DND-41 (cell line): ENCODE data around the gene ZBTB18.

Experiments
- EZH2 ChIP-seq: IDR thresholded peaks from 3 replicates; pipeline ENCODE4 v1.6.1; 2012; ENCODE audit warnings: borderline replicate concordance, low read depth, mild to moderate bottlenecking, moderate library complexity, low read length, inconsistent platforms; ENCODE audit not compliant: severe bottlenecking
- TF ChIP-seq, protein P1 (sequence below): IDR thresholded peaks from 2 replicates; pipeline ENCODE4 v1.5.1; 2012; ENCODE audit warnings: borderline replicate concordance, low read length, moderate library complexity, mild to moderate bottlenecking; ENCODE audit not compliant: poor library complexity, severe bottlenecking; ENCODE audit errors: extremely low read depth

DNA sequence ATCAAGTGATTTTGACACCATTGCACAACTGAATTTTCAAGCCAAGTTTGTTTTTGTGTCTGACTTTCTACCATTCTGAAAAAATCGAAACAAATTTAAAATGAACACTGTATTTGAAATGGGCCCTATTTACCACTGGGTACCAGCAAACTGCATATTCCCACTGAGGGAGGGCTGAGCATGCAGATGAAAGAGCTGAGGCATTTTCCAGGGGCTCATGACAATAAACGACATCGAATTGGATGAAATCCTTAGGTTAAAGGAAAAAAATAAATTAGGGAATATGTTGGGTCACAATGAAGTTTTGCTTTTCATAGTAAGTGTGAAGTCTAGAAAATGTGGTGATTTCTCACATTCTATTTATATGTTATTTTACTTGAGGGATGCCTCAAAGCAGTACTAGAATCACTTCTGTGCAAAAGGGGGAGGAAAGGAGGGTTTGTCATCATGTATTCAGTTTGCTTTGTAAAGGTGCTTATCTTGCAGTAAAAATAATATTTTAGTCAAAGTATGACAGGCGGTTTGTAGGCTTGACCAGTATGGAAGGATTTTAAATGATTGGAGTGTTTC, 11.2 kb downstream of the ZBTB18 start:
- no peak for TF ChIP-seq EZH2
- TF ChIP-seq, protein P1, sequence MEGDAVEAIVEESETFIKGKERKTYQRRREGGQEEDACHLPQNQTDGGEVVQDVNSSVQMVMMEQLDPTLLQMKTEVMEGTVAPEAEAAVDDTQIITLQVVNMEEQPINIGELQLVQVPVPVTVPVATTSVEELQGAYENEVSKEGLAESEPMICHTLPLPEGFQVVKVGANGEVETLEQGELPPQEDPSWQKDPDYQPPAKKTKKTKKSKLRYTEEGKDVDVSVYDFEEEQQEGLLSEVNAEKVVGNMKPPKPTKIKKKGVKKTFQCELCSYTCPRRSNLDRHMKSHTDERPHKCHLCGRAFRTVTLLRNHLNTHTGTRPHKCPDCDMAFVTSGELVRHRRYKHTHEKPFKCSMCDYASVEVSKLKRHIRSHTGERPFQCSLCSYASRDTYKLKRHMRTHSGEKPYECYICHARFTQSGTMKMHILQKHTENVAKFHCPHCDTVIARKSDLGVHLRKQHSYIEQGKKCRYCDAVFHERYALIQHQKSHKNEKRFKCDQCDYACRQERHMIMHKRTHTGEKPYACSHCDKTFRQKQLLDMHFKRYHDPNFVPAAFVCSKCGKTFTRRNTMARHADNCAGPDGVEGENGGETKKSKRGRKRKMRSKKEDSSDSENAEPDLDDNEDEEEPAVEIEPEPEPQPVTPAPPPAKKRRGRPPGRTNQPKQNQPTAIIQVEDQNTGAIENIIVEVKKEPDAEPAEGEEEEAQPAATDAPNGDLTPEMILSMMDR, result no peak
